Left ventricle myocardium inferior (tissue), 1 donor: ENCODE results near the gene SNX4. TPM values are rescaled to one million over a fixed set of nuclear protein-coding genes. Genes with fewer than 3 reads are reported as not detected.

Experiments used
- DNase-seq: peaks from one replicate; pipeline ENCODE4 v3.0.0-alpha.2; 2020
- H3K27ac ChIP-seq: fragments of 200-600 bp; replicated peaks from 2 replicates; pipeline ENCODE4 v1.8.0; 2021
- H3K27me3 ChIP-seq: fragments of 200-600 bp; 2 replicates; pipeline ENCODE4 v1.8.0; 2021; ENCODE audit warnings: low read depth
- H3K36me3 ChIP-seq: fragments of 200-600 bp; 2 replicates; pipeline ENCODE4 v1.8.0; 2021
- H3K4me1 ChIP-seq: fragments of 200-600 bp; 2 replicates; pipeline ENCODE4 v1.8.0; 2021
- H3K4me3 ChIP-seq: fragments of 200-600 bp; 2 replicates; pipeline ENCODE4 v1.8.0; 2021; ENCODE audit warnings: mild to moderate bottlenecking, moderate library complexity
- H3K9me3 ChIP-seq: fragments of 200-600 bp; replicated peaks from 2 replicates; pipeline ENCODE4 v1.8.0; 2021
- intact Hi-C: fragments of 100-400 bp; cut with micrococcal nuclease; formaldehyde crosslinking; loops from one replicate; pipeline ENCODE4 v1.11.0; 2022
- total RNA-seq: library from RNA; stranded (reverse); fragmentation: NEBNext Ultra II Directional; extraction: Animal tissue kit (Norgen Biotek cat#: 25700); gene quantifications from one replicate; pipeline ENCODE4 v1.2.1, GENCODE V29; 2021
- TF ChIP-seq, protein P1 (sequence below): fragments of 200-600 bp; IDR thresholded peaks from 2 replicates; pipeline ENCODE4 v1.8.0; 2021; ENCODE audit warnings: antibody characterized with exemption, mild to moderate bottlenecking, borderline replicate concordance
- donor health status: DM: no; HTN: yes; CAD: no; lungs with severe emphysema.

Gene SNX4
- total RNA-seq, 1 donor from 2014 or later: 16.6 TPM

DNA sequence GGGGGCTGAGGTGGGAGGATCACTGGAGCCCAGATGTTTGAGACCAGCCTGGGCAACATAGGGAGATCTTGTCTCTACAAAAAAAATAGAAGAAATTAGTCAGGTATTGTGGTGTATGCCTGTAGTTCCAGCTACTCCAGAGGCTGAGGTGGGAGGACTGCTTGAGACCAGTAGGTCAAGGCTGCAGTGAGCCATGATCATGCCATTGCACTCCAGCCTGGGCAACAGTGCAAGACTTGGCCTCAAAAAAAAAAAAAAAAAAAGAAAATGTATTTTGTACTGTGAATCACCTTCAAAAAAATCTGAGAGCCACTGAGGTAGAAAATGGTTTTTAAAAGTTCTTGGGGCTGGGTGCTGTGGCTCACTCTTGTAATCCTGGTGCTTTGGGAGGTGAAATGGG, 4.6 kb downstream of the SNX4 start:
- Histone ChIP-seq H3K4me3 (no peak overlapping the region), H3K9me3 (no peaks in the 10 kb centered on the region), H3K36me3 (peaks cover 40% of the 10 kb centered on the region), H3K4me1 (peaks cover 68% of the 10 kb centered on the region), H3K27me3 (no peaks in the 10 kb centered on the region), H3K27ac (no peak overlapping the region)
- intact Hi-C loops: no loop called here
- no peak for DNase-seq
- TF ChIP-seq, protein P1, sequence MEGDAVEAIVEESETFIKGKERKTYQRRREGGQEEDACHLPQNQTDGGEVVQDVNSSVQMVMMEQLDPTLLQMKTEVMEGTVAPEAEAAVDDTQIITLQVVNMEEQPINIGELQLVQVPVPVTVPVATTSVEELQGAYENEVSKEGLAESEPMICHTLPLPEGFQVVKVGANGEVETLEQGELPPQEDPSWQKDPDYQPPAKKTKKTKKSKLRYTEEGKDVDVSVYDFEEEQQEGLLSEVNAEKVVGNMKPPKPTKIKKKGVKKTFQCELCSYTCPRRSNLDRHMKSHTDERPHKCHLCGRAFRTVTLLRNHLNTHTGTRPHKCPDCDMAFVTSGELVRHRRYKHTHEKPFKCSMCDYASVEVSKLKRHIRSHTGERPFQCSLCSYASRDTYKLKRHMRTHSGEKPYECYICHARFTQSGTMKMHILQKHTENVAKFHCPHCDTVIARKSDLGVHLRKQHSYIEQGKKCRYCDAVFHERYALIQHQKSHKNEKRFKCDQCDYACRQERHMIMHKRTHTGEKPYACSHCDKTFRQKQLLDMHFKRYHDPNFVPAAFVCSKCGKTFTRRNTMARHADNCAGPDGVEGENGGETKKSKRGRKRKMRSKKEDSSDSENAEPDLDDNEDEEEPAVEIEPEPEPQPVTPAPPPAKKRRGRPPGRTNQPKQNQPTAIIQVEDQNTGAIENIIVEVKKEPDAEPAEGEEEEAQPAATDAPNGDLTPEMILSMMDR: no peak

DNA sequence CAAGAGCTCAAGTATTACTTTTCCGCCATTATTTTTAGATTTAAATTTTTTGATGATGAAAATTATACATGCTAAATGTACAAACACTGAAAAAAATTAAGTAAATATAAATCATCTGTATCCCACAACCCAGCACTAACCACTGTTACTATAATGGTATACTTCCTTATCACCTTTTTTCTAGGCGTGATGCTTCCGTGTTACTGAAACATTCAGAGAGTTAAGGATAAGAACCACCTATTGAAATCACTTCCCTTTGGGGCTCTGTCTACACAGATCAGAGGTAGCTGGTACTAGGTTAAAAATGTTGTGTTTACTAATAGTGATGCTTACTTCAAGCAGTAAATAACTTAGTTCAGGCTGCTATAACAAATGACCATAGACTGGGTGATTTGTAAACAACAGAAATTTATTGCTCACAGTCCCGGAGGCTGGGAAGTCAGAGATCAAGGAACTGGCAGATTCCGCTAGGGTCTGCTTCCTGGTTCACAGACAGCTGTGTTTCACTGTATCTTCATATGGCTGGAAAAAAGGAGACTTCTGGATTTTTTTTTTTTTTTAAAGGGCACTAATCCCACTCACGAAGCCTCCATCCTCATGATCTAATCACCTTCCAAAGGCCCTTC, 6.4 kb downstream of the SNX4 start:
- no peak for DNase-seq
- peaks cover 8% of the 10 kb centered on the region for H3K9me3 ChIP-seq
- TF ChIP-seq, protein P1: no peak
- intact Hi-C loops: no loop called here
- no peak overlapping the region for H3K27ac ChIP-seq
- H3K4me3 ChIP-seq: no peak overlapping the region
- peaks cover 56% of the 10 kb centered on the region for H3K36me3 ChIP-seq
- no peaks in the 10 kb centered on the region for H3K27me3 ChIP-seq
- H3K4me1 ChIP-seq: peaks cover 52% of the 10 kb centered on the region

DNA sequence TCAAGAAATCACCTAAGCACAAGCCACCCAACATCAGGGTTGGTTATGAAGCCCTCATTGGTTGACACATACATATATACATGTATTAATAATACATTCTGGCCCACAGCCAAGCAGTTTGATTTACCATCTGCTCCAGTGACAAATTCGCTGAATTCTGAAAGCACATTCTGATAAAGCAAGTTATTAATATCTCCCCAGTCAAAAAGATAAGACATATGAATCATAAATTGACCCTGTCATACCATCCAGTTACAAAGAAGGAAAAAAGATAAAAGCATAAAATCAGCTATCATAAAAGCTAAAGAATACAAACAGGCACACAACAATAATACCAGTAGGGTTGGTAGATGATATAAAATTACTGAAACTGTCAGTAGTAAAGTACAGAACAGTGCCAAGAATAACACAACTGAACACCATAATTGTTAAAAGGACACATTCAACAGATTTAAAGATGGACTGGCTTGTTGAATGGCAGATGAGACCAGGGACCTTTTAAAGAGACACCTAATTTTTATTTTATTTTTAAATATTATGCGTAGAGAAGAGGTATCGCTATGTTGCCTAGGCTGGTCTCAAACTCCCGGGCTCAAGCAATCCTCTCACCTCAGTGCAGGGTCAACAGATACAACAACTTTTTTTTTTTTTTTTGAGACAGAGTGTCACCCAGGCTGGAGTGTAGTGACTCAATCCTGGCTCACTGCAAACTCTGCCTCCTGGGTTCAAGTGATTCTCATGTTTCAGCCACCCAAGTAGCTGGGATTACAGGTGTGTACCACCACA, 7.7 kb downstream of the SNX4 start:
- H3K4me1 ChIP-seq: peaks cover 41% of the 10 kb centered on the region
- H3K4me3 ChIP-seq: no peak overlapping the region
- intact Hi-C loops: no loop called here
- H3K27ac ChIP-seq: no peak overlapping the region
- H3K9me3 ChIP-seq: peaks cover 21% of the 10 kb centered on the region
- peaks cover 65% of the 10 kb centered on the region for H3K36me3 ChIP-seq
- TF ChIP-seq, protein P1: no peak
- DNase-seq: no peak
- H3K27me3 ChIP-seq: no peaks in the 10 kb centered on the region

DNA sequence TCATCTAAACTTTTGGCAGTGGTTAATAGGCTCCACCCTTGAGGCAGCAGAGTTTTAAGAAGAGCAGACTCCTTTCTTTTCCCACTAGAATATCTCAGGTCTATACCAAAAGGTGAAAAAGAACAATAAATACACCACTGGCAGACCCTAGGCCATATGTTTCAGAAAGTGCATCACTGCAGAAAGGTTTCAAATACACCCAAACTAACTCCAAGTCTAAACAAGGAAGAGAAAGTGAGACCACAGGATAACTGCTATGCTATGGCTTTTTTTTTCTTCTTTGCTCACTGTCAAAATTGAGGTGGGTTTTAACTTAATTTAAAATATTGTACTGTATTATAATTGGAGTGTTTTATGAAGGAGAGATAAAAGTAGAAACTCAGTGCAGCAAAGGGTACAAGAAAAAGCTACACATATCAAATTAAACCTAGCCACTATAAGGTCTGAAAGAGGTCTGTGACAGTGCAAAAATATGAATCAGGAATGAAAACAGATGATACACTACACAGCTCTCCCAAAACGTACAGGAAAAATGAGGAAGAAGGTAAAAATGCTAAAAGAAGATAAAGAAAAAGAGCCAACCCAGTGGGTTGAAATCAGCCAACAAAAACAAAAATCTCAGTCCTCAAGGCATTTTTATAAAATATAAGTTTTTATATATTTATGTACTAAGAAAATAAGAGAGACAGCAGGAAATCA, 8.4 kb downstream of the SNX4 start:
- Histone ChIP-seq H3K4me1 (peaks cover 34% of the 10 kb centered on the region), H3K27ac (no peak overlapping the region), H3K27me3 (no peaks in the 10 kb centered on the region), H3K9me3 (peaks cover 28% of the 10 kb centered on the region), H3K36me3 (peaks cover 69% of the 10 kb centered on the region), H3K4me3 (no peak overlapping the region)
- no peak for DNase-seq
- TF ChIP-seq, protein P1: no peak
- intact Hi-C loops: no loop called here

DNA sequence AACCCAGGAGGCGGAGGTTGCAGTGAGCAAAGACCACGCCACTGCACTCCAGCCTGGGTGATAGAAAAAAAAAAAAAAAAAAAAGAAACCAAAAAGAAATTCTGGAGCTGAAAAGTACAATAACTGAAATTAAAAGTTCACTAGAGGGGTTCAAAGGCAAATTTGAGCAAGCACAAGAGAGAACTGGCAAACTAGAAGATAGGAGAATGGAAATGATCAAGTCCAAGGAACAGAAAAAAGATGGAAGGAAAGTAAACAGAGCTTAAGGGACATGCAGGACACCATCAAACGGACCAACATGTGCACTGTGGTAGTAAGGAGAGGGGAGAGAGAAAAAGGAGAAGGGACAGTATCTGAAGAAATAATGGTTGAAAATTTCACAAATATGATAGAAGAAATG, 12.9 kb downstream of the SNX4 start:
- Histone ChIP-seq H3K9me3 (peaks cover 28% of the 10 kb centered on the region), H3K36me3 (peaks cover 70% of the 10 kb centered on the region), H3K27ac (no peak overlapping the region), H3K27me3 (no peaks in the 10 kb centered on the region), H3K4me3 (no peak overlapping the region), H3K4me1 (peaks cover 14% of the 10 kb centered on the region)
- DNase-seq: no peak
- intact Hi-C loops: no loop called here
- TF ChIP-seq, protein P1: no peak
